HepG2 (cell line): ENCODE data around the gene SKI.

ENCODE experiments used
- GATAD2A ChIP-seq: IDR thresholded peaks from 2 replicates; pipeline ENCODE4 v1.6.1; 2016
- ZC3H4 ChIP-seq: sonication (generic); formaldehyde crosslinking; IDR thresholded peaks from 2 replicates; pipeline ENCODE4 v1.4.0; 2020; ENCODE audit warnings: missing genetic modification reagents, borderline replicate concordance

DNA sequence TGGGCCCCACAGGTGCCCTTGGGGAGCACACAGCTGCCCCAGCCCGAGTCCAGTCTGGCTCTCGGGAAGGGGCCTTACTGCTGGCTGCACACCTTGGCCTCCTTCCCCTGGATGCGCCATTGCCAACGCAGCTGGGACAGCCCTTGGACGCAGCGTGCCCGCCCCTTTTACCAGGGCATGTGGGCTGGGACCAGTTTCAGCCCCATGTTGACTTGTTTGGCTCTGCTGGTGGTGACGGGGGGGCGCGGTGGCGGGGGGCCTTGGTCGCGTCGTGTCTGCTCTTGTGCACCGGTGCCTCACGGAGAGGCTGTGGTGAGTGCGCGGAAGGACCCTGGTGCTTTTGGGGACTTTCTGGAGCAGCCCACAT is 19.6 kb downstream of the SKI start:
- no peak for TF ChIP-seq ZC3H4 (CRISPR knock-in tag)
- no peak for TF ChIP-seq GATAD2A
